ENCODE data around the gene NTM. TPM values are rescaled to one million over a fixed set of nuclear protein-coding genes. Genes with fewer than 3 reads are reported as not detected.

NTM gene
- total and polyA plus RNA-seq, 8 donors: 0.04 to 4.4 (median 0.50) TPM

DNA sequence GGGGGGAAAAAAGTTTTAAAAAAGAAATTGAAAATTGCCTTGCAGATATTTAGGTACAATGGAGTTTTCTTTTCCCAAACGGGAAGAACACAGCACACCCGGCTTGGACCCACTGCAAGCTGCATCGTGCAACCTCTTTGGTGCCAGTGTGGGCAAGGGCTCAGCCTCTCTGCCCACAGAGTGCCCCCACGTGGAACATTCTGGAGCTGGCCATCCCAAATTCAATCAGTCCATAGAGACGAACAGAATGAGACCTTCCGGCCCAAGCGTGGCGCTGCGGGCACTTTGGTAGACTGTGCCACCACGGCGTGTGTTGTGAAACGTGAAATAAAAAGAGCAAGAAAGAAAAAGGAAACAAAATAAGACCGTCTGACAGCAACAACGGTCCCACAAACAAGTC, 964.9 kb downstream of the NTM start:
- intact Hi-C loops (cut with DNase I): no loop called here
- WGBS, 2 donors: 74 to 80% methylated on average over 14 of the region's 14 CpGs
- H3K27me3 ChIP-seq: peaks cover 0 to 3% (median 0%) of the 10 kb centered on the region in 4 donors
- DNase-seq: no peak
- TF ChIP-seq, protein P1, sequence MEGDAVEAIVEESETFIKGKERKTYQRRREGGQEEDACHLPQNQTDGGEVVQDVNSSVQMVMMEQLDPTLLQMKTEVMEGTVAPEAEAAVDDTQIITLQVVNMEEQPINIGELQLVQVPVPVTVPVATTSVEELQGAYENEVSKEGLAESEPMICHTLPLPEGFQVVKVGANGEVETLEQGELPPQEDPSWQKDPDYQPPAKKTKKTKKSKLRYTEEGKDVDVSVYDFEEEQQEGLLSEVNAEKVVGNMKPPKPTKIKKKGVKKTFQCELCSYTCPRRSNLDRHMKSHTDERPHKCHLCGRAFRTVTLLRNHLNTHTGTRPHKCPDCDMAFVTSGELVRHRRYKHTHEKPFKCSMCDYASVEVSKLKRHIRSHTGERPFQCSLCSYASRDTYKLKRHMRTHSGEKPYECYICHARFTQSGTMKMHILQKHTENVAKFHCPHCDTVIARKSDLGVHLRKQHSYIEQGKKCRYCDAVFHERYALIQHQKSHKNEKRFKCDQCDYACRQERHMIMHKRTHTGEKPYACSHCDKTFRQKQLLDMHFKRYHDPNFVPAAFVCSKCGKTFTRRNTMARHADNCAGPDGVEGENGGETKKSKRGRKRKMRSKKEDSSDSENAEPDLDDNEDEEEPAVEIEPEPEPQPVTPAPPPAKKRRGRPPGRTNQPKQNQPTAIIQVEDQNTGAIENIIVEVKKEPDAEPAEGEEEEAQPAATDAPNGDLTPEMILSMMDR (IDR thresholded peaks at IDR 0.05): no peak
- no peak for FAIRE-seq
- H3K4me3 ChIP-seq: no peak overlapping the region
- no peak for ATAC-seq
- H3K4me1 ChIP-seq: no peaks in the 10 kb centered on the region
- H3K36me3 ChIP-seq: no peaks in the 10 kb centered on the region
- no peak overlapping the region for H3K27ac ChIP-seq
- no peaks in the 10 kb centered on the region for H3K9me3 ChIP-seq

DNA sequence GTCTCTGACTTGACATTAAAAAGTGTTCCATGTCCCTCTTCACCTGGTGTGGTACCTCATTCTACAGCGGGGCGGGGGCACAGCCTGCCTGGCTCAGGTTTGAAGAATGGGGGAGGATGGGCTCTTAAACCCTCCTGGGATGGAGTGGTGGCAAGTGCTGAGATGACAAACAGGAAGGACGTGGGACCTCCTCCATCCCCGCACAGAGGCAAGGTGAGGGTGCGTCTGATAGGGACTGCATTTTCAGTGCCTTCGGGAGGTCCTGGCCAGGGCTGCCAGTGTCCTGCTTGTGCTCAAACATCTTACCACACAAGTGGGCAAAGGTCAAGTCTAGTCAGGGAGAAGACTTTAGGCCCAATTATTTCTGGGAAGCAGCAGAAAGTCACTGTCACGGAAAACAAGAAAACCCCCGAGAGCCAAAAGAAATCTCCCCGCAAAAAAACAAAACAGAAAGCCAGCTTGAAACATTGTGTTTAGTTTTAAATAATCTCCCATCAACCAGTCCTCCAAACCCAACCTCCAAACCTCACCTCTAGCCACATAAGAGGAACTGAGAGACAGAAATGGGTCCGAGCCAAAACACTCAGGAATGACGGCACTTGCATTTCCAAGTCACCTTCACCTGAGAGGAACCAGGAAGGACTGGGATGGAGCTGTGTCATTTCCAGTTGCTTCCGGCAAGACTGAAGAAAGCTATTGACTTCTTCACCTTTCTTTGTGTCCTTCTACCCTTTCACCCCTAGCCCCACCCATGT, 966.5 kb downstream of the NTM start:
- 73 to 80% methylated on average over 12 of the region's 12 CpGs for WGBS, 2 donors

DNA sequence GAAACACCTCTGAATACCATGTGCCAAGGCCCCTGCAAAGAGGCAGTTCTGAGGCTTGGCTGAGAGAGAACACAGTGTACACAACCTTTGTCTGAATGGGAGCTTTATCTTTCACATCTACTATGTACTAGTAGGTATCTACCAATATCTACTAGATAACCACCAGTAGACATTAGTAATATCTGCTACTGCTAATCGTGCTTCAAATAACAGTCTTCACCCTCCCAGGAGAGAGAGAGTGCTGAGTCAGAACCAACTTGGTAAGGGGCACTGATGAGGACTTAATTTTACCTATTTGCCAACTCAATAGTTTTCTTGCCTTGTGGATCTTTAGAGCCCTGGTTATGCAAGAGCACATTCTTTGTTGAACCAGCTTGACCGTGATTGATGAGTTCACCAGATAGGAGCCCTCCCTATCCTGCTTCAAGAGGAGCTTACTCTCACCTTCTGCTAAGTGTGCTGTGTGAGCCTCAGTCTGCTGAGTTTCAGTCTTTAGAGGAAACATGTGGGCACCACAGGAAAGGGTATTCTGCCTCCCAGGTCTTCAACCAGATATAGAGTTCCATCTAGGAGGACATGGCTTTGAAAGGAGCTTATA, 967.5 kb downstream of the NTM start:
- ATAC-seq (no peak), DNase-seq (no peak), FAIRE-seq (no peak)
- WGBS, 2 donors: 18 to 33% methylated on average over 2 of the region's 2 CpGs
- intact Hi-C loops (cut with DNase I): no loop called here
- Histone ChIP-seq H3K9me3 (no peaks in the 10 kb centered on the region), H3K36me3 (no peaks in the 10 kb centered on the region), H3K27ac (no peak overlapping the region), H3K4me3 (no peak overlapping the region), H3K4me1 (no peaks in the 10 kb centered on the region), H3K27me3 (peaks cover 0 to 3% (median 0%) of the 10 kb centered on the region in 4 donors)
- TF ChIP-seq, protein P1 (IDR thresholded peaks at IDR 0.05): no peak

More for the DNA sequence above, 966.5 kb downstream of the NTM start:
- TF ChIP-seq, protein P1 (IDR thresholded peaks at IDR 0.05): no peak
- Histone ChIP-seq H3K4me1 (no peaks in the 10 kb centered on the region), H3K36me3 (no peaks in the 10 kb centered on the region), H3K4me3 (no peak overlapping the region), H3K9me3 (no peaks in the 10 kb centered on the region), H3K27ac (no peak overlapping the region), H3K27me3 (peaks cover 0 to 3% (median 0%) of the 10 kb centered on the region in 4 donors)
- intact Hi-C loops (cut with DNase I): no loop called here
- no peak for ATAC-seq
- FAIRE-seq: no peak
- no peak for DNase-seq

DNA sequence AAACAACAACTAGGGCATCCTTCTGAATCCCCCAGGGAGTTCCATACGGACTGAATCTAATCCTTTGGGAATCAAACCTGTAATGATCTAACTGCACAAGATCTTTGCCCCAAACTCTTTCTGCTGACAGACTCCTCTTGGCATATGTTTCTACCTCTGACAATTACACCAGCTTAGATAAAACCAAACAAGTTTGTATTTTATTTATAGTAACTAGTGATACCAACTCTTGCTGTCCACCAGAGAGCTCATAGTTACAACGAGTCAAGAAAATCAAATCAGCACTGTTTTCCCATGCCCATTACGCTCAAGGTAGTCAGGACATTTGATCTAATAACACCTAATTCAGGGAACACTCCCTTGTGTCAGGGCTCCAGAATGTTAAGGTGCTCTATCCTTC, 972.0 kb downstream of the NTM start:
- Histone ChIP-seq H3K36me3 (no peaks in the 10 kb centered on the region), H3K9me3 (no peaks in the 10 kb centered on the region), H3K27me3 (no peaks in the 10 kb centered on the region), H3K4me1 (no peaks in the 10 kb centered on the region), H3K4me3 (no peak overlapping the region), H3K27ac (no peak overlapping the region)
- DNase-seq: no peak
- no peak for ATAC-seq
- intact Hi-C loops (cut with DNase I): no loop called here
- WGBS, 2 donors: 50 to 56% methylated on average over 3 of the region's 3 CpGs
- TF ChIP-seq, protein P1 (IDR thresholded peaks at IDR 0.05): no peak
- FAIRE-seq: no peak
